Measurements from ENCODE around the gene ARID5A.

DNA sequence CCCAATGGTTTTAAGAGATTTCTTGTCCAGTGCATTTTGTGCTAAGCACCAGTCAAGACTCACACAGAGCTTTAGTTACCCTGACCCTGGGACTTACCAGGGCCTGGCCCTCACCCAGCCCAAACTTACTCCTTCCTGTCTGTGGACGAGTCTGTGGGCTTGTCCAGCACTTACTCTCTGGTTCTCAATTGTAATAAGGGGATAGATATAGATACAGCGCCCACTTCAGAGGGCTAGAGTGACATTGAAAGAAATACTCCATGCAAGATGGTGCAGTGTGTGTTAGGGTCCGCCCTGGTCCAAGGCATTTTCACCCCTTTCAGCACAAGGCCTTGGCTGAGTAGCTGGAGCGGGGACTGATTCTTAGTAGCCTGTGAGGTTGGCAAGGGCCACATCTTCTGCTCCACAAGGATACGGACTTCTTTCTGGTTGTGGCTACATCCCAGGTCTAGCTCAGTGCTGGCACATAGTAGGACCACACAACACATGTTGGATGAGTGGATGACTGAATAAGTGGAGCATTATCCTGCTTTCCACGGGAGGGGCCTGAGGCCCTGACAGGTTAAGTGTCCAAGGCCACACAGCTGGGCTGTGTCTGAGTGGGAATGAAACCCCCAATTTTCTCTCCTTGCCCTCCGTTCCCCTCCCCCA, 3.8 kb upstream of the ARID5A start:
- TF ChIP-seq, protein P1, sequence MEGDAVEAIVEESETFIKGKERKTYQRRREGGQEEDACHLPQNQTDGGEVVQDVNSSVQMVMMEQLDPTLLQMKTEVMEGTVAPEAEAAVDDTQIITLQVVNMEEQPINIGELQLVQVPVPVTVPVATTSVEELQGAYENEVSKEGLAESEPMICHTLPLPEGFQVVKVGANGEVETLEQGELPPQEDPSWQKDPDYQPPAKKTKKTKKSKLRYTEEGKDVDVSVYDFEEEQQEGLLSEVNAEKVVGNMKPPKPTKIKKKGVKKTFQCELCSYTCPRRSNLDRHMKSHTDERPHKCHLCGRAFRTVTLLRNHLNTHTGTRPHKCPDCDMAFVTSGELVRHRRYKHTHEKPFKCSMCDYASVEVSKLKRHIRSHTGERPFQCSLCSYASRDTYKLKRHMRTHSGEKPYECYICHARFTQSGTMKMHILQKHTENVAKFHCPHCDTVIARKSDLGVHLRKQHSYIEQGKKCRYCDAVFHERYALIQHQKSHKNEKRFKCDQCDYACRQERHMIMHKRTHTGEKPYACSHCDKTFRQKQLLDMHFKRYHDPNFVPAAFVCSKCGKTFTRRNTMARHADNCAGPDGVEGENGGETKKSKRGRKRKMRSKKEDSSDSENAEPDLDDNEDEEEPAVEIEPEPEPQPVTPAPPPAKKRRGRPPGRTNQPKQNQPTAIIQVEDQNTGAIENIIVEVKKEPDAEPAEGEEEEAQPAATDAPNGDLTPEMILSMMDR (conservative IDR thresholded peaks at IDR 0.05), result no peak
- TF ChIP-seq ZFX (IDR thresholded peaks at IDR 0.05), result no peak

Measured in C4-2B (cell line).